GM23248 (cell line): ENCODE measurements around the gene SDHB.

Experiments used
- EZH2 ChIP-seq: fragments of 200-600 bp; sonication (generic); IDR thresholded peaks from 2 replicates; pipeline ENCODE4 v1.6.1; 2018; ENCODE audit warnings: antibody characterized with exemption, mild to moderate bottlenecking; ENCODE audit not compliant: insufficient read depth, poor library complexity, severe bottlenecking
- EZH2phosphoT487 ChIP-seq: fragments of 200-600 bp; sonication (generic); IDR thresholded peaks from 2 replicates; pipeline ENCODE4 v1.6.1; 2018; ENCODE audit warnings: antibody characterized with exemption, moderate library complexity, mild to moderate bottlenecking, low read depth; ENCODE audit not compliant: insufficient read depth

DNA sequence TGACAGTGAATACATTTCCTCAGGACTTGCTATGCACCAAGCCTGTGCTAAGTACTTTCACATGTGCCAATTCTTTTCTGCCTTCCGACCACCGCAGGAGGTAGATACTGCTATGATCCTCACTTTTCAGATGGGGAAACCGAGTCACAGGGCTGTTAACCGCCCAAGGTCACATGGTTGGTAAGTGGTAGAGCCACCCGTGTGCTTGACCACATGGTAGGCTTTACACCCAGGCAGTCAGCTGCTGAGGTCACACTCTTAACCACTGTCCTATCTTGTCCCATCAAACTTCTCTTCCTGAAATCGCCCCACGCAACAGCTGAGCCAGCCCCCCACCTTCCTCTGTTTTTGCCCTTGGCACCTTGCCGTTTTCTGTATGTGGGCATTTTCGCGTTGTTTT, 31.0 kb upstream of the SDHB start:
- no peak for TF ChIP-seq EZH2phosphoT487
- no peak for TF ChIP-seq EZH2
